GM18870 (cell line): Measurements from ENCODE around the gene MBD3L3.
"Not testable (repeated sequence)": the region's sequence is repeated elsewhere in the genome, so short reads cannot be mapped to it uniquely, and the experiment has no call there.

Source experiments
- ATAC-seq: cut with Tn5 transposase; IDR thresholded peaks from one replicate; pipeline ENCODE4 v1.9.1; 2021; ENCODE audit warnings: moderate library complexity; ENCODE audit not compliant: unreplicated experiment

The MBD3L3 gene

GRCh38 chr19:7058576-7058975 is at the start of gene MBD3L3:
Gene MBD3L3 (minus strand): TSS chr19:7058676. CDS start chr19:7058605, 71 bp downstream.
- ATAC-seq = not testable (repeated sequence)

- no peak for ATAC-seq
These were observed 48.5 kb upstream of the MBD3L3 start for GRCh38 chr19:7106711-7107657.

- no peak for ATAC-seq
These were observed 46.4 kb upstream of the MBD3L3 start for GRCh38 chr19:7104747-7105447.

GRCh38 chr19:7101498-7102253 is 43.2 kb upstream of the MBD3L3 start:
- ATAC-seq = no peak

GRCh38 chr19:7099597-7099921 is 41.1 kb upstream of the MBD3L3 start:
- ATAC-seq = no peak

- peak; percentile 74 for ATAC-seq
These were observed 40.5 kb upstream of the MBD3L3 start for GRCh38 chr19:7098701-7099596.

GRCh38 chr19:7098096-7098495 is 39.6 kb upstream of the MBD3L3 start:
- ATAC-seq = no peak

- no peak for ATAC-seq
These were observed 30.5 kb upstream of the MBD3L3 start for GRCh38 chr19:7088999-7089398.

- ATAC-seq = no peak
These were observed 24.8 kb upstream of the MBD3L3 start for GRCh38 chr19:7083076-7083956.

- ATAC-seq = no peak
These were observed 19.5 kb upstream of the MBD3L3 start for GRCh38 chr19:7078008-7078407.

- ATAC-seq = no peak
These were observed 17.7 kb upstream of the MBD3L3 start for GRCh38 chr19:7076151-7076550.

- ATAC-seq = no peak
These were observed 16.3 kb upstream of the MBD3L3 start for GRCh38 chr19:7074705-7075282.

GRCh38 chr19:7072541-7072940 is 14.1 kb upstream of the MBD3L3 start:
- ATAC-seq = no peak

GRCh38 chr19:7069904-7070226 is 11.4 kb upstream of the MBD3L3 start:
- ATAC-seq = no peak

GRCh38 chr19:7069042-7069903 is 10.8 kb upstream of the MBD3L3 start, which contains the start of gene ZNF557:
Gene ZNF557 (plus strand): TSS chr19:7069703. CDS start chr19:7075075, 5,372 bp downstream.
- ATAC-seq = peak; percentile 79

GRCh38 chr19:7068599-7068998 is 10.1 kb upstream of the MBD3L3 start:
- no peak for ATAC-seq

GRCh38 chr19:7067716-7068115 is 9.2 kb upstream of the MBD3L3 start:
- ATAC-seq = no peak

GRCh38 chr19:7067122-7067521 is 8.6 kb upstream of the MBD3L3 start:
- not testable (repeated sequence) for ATAC-seq
